Epithelial cell of proximal tubule (primary cell): ENCODE data around the gene PSMG3. TPM values are rescaled to one million over a fixed set of nuclear protein-coding genes. Genes with fewer than 3 reads are reported as not detected.

Experiments
- DNase-seq: peaks from one replicate; pipeline ENCODE4 v3.0.0-alpha.2; 2011; ENCODE audit warnings: low read depth
- H3K4me3 ChIP-seq: 2 replicates; pipeline ENCODE4 v1.5.1; 2011; ENCODE audit warnings: low read depth, mild to moderate bottlenecking, low read length
- total RNA-seq: library from RNA; depleted of rRNA; stranded (reverse); fragments of >200 nt; gene quantifications from 2 replicates; pipeline ENCODE4 v1.2.3, GENCODE V29; 2015
- TF ChIP-seq, protein P1 (sequence below): conservative IDR thresholded peaks from 2 replicates; pipeline ENCODE4 v1.5.1; 2012; ENCODE audit warnings: low read depth, mild to moderate bottlenecking, low read length

Gene PSMG3
- total RNA-seq, 1 donor from 2014 or later: 55.4 TPM

DNA sequence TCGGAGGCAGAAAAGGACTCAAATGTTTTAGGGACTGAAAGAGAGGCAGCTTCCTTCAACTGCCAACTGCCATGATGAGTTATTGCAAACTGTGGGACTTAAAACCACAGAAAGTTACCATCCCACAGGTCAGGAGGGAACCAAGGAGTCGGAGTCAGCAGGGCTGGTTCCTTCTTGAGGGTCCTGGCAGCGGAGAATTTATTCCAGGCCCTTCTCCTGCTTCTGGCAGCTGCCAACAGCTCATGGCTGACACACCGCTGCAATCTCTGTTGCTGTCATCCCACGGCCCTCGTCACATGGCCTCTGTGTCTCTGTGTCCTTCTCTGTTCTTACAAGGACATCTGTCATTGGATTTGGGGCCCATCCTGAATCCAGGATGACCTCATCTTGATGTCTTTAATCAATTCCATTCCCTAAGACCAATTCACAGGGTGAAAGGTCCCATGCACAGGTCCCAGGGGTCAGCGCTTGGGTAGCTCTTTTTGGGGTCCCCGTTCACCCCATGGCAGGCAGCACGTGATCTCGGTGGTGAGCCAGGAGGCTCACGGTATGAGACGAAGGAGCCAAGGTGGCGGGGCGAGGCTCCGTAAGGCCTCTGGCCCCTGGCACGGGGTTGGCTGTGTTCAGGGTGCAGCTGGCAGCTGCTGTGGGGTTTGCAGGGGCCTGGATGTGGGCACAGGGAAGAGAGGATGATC lies 27.4 kb upstream of the PSMG3 start:
- no peak overlapping the region for H3K4me3 ChIP-seq
- TF ChIP-seq, protein P1, sequence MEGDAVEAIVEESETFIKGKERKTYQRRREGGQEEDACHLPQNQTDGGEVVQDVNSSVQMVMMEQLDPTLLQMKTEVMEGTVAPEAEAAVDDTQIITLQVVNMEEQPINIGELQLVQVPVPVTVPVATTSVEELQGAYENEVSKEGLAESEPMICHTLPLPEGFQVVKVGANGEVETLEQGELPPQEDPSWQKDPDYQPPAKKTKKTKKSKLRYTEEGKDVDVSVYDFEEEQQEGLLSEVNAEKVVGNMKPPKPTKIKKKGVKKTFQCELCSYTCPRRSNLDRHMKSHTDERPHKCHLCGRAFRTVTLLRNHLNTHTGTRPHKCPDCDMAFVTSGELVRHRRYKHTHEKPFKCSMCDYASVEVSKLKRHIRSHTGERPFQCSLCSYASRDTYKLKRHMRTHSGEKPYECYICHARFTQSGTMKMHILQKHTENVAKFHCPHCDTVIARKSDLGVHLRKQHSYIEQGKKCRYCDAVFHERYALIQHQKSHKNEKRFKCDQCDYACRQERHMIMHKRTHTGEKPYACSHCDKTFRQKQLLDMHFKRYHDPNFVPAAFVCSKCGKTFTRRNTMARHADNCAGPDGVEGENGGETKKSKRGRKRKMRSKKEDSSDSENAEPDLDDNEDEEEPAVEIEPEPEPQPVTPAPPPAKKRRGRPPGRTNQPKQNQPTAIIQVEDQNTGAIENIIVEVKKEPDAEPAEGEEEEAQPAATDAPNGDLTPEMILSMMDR: no peak
- DNase-seq: no peak

DNA sequence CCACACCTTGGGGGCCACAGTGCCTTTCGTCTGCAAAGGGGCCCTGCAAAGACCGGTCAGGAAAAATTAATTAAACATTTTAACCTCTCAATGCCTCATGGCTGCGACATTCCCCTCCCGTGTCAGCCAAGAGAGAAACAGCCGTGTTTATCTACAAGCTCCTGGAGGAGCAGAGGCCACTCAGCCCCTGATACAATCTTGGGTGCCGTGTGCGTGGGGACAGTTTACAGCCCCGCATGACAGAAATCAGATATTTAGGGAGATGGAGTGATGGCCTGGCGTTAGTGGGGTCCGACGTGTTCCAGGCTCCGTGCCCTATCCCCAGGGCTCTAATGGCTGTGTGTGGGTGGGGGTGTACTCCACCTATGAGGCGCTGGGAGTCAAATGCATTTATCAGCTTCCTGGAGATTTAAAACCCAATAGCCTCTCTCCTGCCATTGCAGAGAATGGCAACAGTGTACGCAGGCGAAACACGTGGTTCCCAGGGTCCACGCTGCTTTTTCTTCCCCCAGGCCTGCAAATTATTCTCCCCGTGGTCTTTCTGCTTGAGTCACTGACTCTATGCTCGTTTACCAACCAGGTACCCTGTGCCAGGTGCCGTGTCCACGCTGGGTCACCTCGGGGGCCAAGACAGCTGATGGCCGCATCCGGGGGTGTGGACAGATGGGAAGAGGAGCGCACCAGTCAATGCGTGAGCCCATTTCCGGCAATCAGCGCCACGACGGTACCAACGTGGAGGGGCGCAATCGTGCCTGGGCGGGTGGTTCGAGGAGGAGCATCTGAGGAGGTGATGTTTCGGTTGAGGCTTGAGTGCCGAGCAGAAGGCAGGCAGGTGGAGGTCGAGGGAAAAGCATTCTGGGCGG lies 26.6 kb upstream of the PSMG3 start:
- no peak for DNase-seq
- H3K4me3 ChIP-seq: no peak overlapping the region
- TF ChIP-seq, protein P1: no peak

DNA sequence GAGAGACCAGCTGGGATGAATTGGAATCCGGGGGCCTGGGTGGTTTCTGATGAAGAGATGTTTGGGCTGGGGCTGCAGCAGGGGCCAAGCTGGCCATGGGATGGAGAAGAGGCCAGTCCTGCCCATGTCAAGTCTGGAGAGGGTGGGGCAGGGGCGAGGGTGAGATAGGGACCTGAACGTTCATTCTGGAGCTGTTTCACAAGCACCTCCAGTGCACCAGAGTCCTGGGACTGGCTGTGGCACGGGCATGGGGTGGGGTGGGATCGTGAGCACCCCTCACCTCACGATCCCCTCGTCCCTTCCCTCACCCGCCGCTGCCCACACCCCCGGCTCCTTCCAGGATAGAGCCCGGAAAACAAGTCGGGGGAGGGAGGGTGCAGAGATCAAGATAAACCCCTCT lies 25.8 kb upstream of the PSMG3 start:
- H3K4me3 ChIP-seq: no peak overlapping the region
- TF ChIP-seq, protein P1: no peak
- DNase-seq: no peak

DNA sequence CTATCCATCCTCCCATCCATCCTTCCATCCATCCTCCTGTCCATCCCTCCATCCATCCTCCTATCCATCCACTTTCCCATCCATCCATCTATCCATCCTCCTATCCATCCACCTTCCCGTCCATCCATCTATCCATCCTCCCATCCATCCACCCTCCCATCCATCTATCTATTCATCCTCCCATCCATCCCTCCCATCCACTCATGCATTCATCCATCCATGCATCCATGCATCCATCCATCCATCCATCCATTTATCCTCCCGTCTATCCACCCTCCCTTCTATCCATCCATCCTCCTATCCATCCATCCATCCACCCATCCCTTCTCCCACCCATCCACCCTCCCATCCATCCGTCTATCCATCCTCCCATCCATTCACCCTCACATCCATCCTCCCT lies 25.2 kb upstream of the PSMG3 start:
- no peak for DNase-seq
- TF ChIP-seq, protein P1: no peak
- H3K4me3 ChIP-seq: no peak overlapping the region

DNA sequence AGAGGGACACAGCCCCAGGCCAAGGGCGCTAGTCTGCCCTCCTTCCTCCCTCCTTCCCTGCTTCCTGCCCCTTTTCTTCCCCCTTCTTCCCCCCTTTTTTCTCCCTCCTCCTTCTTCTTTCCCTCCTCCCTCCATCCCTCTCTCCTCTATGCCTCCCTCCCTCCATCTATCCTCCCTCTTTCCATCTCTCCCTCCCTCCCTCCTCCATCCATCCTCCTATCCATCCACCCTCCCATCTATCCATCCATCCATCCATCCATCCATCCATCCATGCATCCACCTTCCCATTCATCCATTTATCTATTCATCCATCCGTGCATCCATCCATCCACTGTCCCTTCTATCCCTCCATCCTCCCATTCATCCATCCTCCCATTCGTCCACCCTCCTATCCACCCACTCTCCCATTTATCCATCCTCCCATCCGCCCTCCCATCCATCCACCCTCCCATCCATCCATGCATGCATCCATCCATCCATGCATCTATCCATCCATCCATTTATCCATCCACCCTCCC lies 24.1 kb upstream of the PSMG3 start:
- no peak overlapping the region for H3K4me3 ChIP-seq
- DNase-seq: no peak
- TF ChIP-seq, protein P1: no peak

DNA sequence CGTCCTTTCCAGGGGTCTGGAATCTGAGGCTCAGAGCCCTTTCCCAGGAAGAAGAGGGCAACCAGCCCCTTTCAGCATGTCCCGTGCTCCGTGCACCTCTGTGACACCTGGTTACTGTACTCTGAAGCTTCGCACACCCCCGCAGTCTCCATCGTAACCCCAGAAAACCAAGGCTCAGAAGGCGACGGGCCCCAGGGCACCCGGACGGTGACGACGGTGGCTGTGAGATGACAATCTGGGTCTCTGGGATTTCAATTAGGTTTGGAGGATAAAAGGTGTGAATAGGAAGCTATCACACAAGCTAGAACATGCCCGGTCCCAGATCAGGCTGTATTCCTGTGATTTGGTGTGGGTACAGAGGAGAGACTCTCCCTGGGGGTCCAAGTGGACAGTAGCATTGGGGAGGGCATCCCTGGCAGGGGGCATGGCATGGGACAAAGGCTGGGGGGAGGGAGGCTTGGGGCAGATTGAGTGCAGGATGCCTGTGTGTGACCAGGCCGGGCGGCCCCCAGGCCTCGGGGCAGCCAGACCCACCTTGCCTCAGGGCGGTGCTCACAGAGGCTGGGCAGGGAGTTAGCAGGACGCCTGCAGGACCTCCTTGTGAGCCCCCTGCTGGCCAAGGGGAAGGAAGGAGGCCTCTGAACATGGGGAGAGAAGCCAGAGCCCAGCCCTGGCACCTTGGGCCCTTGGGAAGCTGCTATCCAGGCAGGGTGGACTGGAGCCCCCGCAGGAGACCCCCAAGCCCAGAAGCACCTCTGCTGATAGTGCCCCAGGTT lies 23.4 kb upstream of the PSMG3 start:
- H3K4me3 ChIP-seq: no peak overlapping the region
- no peak for DNase-seq
- TF ChIP-seq, protein P1: peak; percentile 35
